ENCODE data around the gene MRPL1. TPM values are rescaled to one million over a fixed set of nuclear protein-coding genes. Genes with fewer than 3 reads are reported as not detected.

The MRPL1 gene
- total and polyA plus RNA-seq, 9 of the 15 experiments (the other 6 are each of a cell fraction or from before 2014, with no cell fraction given): 38.4 to 75.7 (median 63.7) TPM

DNA sequence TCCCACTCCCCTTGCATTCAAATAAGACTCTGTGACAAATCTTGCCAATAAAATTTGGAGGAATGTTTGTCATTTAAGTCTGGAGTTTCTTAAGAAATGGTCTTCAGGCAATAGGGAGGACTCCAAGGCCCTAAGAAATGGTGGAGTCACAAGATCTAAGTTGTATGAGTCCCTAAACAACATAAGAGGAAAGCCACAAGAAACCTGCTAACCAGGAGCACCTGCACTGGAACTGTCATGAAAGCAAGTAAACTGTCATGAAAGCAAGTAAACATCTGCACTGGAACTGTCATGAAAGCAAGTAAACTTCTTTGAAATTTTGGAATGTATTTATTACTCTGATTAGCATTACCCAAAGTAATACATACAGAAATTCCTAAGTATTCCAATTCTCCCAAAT lies 47.0 kb upstream of the MRPL1 start:
- POLR2A ChIA-PET: interaction anchor here (0.6 kb wide), 1 partner anchor 11 kb away, joined by 3 read pairs; no protein-coding TSS in a partner anchor
- ATAC-seq (no peak), DNase-seq (ENCODE audit: extremely low read depth in 1 of 4, low spot score in 3 of 4) (no peak), FAIRE-seq (no peak)
- no peaks in the 10 kb centered on the region for H3K9me1 ChIP-seq (ENCODE audit: control insufficient read depth, insufficient read depth, low read length)
- no peak overlapping the region for H2AFZ ChIP-seq (ENCODE audit: low read depth, low read length)
- no TSS peak for BruUV-seq (replicated peaks)
- H3K9ac ChIP-seq (ENCODE audit: insufficient read depth in 1 of 2, low read depth in 2 of 2, low read length in 2 of 2): no peak overlapping the region
- H3K27ac ChIP-seq (ENCODE audit: extremely low read depth, low read depth, low read length): no peak overlapping the region
- H3K27me3 ChIP-seq (ENCODE audit: control insufficient read depth in 2 of 2, insufficient read depth in 2 of 2, low read length in 2 of 2): no peaks in the 10 kb centered on the region
- H4K20me1 ChIP-seq (replicated peaks; ENCODE audit: control insufficient read depth, insufficient read depth, low read length): peaks cover 6% of the 10 kb centered on the region; the same call in 1 of the 2 replicates
- intact Hi-C loops (cut with micrococcal nuclease): loop anchor here (10.0 kb wide), 1 partner anchor 71 kb away; no protein-coding TSS in a partner anchor
- CTCF ChIA-PET (ENCODE audit: low intra/inter-chr PET ratio): no interaction called here
- in situ Hi-C loops (cut with MboI): no loop called here
- no peaks in the 10 kb centered on the region; the same call in 2 of the 3 replicates for H3K36me3 ChIP-seq (ENCODE audit: control insufficient read depth, insufficient read depth, low read length)
- no peak overlapping the region for H3K4me3 ChIP-seq
- peaks cover 4 to 15% of the 10 kb centered on the region in 2 experiments; a peak in 3 of 5 replicates for H3K4me1 ChIP-seq (replicated peaks in 1 of 2; ENCODE audit: control insufficient read depth in 2 of 2, insufficient read depth in 2 of 2, low read length in 2 of 2)
- no peaks in the 10 kb centered on the region for H3K9me3 ChIP-seq (replicated peaks; ENCODE audit: control insufficient read depth, insufficient read depth, low read depth, low read length)
- TF ChIP-seq SMARCA4 (IDR thresholded peaks at IDR 0.05) (no peak), DMBX1 (CRISPR knock-in tag; IDR thresholded peaks at IDR 0.05; ENCODE audit: borderline replicate concordance) (no peak), KLF16 (IDR thresholded peaks at IDR 0.05) (no peak), NBN (IDR thresholded peaks at IDR 0.05; ENCODE audit: low read depth) (no peak), ZNF75A (CRISPR knock-in tag; IDR thresholded peaks at IDR 0.05) (no peak), HEY1 (CRISPR knock-in tag; IDR thresholded peaks at IDR 0.05; ENCODE audit: borderline replicate concordance) (no peak), ZNF384 (IDR thresholded peaks at IDR 0.05; ENCODE audit: low read depth, low read length) (no peak), ZSCAN29 (IDR thresholded peaks at IDR 0.05) (no peak), ARID2 (IDR thresholded peaks at IDR 0.05) (no peak), DIDO1 (tag; IDR thresholded peaks at IDR 0.05; ENCODE audit: low read depth) (no peak), LEF1 (IDR thresholded peaks at IDR 0.05) (no peak)
- TF ChIP-seq, protein P1, sequence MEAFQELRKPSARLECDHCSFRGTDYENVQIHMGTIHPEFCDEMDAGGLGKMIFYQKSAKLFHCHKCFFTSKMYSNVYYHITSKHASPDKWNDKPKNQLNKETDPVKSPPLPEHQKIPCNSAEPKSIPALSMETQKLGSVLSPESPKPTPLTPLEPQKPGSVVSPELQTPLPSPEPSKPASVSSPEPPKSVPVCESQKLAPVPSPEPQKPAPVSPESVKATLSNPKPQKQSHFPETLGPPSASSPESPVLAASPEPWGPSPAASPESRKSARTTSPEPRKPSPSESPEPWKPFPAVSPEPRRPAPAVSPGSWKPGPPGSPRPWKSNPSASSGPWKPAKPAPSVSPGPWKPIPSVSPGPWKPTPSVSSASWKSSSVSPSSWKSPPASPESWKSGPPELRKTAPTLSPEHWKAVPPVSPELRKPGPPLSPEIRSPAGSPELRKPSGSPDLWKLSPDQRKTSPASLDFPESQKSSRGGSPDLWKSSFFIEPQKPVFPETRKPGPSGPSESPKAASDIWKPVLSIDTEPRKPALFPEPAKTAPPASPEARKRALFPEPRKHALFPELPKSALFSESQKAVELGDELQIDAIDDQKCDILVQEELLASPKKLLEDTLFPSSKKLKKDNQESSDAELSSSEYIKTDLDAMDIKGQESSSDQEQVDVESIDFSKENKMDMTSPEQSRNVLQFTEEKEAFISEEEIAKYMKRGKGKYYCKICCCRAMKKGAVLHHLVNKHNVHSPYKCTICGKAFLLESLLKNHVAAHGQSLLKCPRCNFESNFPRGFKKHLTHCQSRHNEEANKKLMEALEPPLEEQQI (IDR thresholded peaks at IDR 0.05): no peak
- TF ChIP-seq, protein P2, sequence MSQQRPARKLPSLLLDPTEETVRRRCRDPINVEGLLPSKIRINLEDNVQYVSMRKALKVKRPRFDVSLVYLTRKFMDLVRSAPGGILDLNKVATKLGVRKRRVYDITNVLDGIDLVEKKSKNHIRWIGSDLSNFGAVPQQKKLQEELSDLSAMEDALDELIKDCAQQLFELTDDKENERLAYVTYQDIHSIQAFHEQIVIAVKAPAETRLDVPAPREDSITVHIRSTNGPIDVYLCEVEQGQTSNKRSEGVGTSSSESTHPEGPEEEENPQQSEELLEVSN (IDR thresholded peaks at IDR 0.05; ENCODE audit: borderline replicate concordance in 1 of 2, extremely low read depth in 1 of 2, insufficient read depth in 1 of 2, insufficient read length in 1 of 2, low read depth in 1 of 2, low read length in 1 of 2, poor library complexity in 1 of 2, severe bottlenecking in 1 of 2): no peak
- TF ChIP-seq, protein P3, sequence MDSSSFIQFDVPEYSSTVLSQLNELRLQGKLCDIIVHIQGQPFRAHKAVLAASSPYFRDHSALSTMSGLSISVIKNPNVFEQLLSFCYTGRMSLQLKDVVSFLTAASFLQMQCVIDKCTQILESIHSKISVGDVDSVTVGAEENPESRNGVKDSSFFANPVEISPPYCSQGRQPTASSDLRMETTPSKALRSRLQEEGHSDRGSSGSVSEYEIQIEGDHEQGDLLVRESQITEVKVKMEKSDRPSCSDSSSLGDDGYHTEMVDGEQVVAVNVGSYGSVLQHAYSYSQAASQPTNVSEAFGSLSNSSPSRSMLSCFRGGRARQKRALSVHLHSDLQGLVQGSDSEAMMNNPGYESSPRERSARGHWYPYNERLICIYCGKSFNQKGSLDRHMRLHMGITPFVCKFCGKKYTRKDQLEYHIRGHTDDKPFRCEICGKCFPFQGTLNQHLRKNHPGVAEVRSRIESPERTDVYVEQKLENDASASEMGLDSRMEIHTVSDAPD (CRISPR knock-in tag; IDR thresholded peaks at IDR 0.05): no peak
- H3K79me2 ChIP-seq (ENCODE audit: control insufficient read depth, insufficient read depth, low read length): peaks cover 88% of the 10 kb centered on the region
- no peak overlapping the region for H3K4me2 ChIP-seq (ENCODE audit: insufficient read depth, low read length)

All from K562 (cell line).